ENCODE results near the gene HNRNPDL.
A peak's percentile ranks its signal among the peaks of the same experiment; 100 is the strongest.

Gene HNRNPDL

GRCh38 chr4:82381661-82382296 lies 48.5 kb downstream of the HNRNPDL start:
- no peak for DNase-seq

DNA sequence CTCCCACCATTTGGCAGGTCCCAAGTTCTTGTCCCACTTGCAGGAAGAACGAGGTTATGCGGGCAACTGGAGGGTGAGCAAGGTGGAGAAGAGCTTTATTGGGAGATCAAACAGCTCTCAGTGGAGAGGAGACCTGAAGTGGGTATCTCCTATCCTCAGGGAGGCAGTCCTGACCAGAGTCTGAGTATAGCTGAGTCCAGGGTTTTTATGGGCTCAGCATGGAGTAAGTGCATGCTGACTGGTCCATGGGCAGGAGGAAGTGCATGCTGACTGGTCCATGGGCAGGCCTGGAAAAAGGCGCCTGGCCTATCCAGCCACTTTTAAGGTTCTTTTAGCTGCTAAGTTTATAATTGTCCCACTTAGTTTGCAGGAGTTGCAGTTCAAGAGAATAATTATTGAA lies 49.0 kb downstream of the HNRNPDL start:
- no peak for DNase-seq

- DNase-seq: no peak
Measured at GRCh38 chr4:82380831-82381230, 49.4 kb downstream of the HNRNPDL start.

DNA sequence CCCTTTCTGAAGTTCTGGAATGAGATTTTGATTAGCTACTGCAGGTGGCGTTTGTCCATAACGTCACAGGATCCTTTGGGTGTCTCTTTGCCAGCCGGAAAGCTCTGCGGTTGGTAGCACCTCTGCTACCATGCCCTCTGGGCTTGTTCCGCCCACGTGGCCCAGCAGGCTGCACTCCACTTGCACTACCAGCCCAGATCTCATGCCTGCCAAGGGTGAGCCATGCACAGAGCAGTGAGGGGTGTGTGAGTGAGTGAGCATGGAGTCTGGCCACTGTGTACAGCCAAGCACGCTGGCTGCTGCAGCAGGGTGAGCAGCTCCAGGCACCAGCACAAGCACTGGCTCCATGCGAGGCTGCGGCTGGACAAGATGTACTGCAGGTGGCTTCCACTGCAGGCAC lies 49.9 kb downstream of the HNRNPDL start:
- DNase-seq: no peak

DNA sequence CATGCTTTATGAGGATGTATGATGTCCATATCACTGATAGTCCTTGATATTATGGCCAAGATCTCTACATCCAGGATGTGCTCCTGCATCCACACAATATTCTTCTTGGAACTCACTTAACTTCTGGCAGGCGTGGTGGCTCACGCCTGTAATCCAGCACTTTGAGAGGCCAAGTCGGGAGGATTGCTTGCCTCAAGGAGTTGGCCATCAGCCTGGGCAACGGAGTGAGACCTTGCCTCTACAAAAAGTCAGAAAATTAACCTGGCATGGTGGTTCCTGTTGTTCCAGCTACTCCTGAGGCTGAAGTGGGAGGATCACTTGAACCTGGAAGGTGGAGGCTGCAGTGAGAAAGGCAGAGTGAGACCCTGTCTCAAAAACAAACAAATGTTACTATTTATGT lies 54.2 kb downstream of the HNRNPDL start:
- DNase-seq: no peak

DNA sequence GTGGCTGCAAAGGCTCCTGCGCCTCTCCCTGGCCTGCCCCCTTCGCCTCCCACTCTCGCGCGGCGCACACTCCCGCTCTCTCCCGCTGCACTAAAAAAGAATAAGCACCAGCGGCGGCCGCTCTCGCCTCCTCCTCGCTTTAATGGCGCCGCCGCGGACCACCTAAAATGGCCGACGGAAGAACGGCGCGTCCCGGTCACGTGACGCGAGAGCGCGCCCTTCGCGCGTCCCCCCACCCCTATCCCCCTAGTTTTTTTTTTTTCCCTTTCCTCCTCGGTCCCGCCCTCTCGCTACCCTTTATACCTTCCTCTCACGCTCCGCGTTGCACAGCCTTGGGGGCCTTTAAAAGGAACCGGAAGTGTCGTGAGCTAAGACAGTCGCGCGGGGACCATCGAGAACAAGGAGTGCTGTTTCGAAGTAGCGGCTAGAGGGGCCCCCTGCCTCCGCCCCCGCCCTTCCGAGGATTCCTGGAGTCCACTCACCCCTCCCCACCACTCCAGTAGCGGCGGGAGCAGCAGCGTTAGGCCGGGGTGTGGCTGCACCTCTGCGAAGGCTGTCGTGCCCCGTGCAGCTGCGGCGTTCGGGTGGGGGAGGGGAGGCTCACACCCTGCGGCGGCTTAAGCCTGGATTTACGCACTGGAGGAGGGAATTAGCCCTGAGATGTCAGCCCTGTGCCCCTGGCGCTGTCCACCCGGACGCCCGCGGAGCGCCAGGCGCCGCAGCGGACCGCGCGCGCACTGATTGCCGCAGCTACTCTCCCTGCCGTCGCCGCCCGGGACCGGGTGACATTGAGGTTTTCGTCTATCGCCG lies 56.2 kb downstream of the HNRNPDL start, which contains the start of gene HNRNPD:
Gene HNRNPD, minus strand, starts transcription at position 176 of the 810 bp plus-strand sequence. CDS start 313 bp downstream, outside the sequence.
- DNase-seq: peak; percentile 87 to 93

DNA sequence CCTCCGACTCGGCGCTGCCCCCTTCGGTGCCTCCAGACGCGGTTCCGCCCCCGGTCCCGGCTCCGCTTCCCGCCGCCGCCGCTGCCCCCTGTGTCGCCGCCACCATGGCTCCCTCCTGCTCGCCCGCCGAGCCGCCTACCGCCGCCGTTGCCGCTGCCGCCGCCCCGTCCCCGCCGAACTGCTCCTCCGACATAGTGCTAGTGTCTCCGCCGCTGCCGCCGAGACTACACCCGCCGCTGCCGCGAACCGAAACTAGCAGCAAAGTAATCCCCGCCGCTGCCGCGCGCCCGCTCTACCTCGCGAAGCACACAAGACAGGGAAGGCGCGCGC lies 56.8 kb downstream of the HNRNPDL start:
- no peak for DNase-seq
